Retinal pigment epithelial cell (primary cell): ENCODE measurements around the gene ARL15.
A peak's percentile ranks its signal among the peaks of the same experiment; 100 is the strongest.

Experiments used
- DNase-seq: peaks from one replicate; pipeline ENCODE4 v3.0.0-alpha.2; 2010; ENCODE audit warnings: low read depth
- H3K4me3 ChIP-seq: 2 replicates; pipeline ENCODE4 v1.5.1; 2011; ENCODE audit warnings: mild to moderate bottlenecking, low read length, control low read depth, moderate library complexity
- TF ChIP-seq, protein P1 (sequence below): conservative IDR thresholded peaks from 2 replicates; pipeline ENCODE4 v1.5.1; 2011; ENCODE audit warnings: low read depth, low read length, control low read depth, inconsistent platforms

ARL15 gene

DNA sequence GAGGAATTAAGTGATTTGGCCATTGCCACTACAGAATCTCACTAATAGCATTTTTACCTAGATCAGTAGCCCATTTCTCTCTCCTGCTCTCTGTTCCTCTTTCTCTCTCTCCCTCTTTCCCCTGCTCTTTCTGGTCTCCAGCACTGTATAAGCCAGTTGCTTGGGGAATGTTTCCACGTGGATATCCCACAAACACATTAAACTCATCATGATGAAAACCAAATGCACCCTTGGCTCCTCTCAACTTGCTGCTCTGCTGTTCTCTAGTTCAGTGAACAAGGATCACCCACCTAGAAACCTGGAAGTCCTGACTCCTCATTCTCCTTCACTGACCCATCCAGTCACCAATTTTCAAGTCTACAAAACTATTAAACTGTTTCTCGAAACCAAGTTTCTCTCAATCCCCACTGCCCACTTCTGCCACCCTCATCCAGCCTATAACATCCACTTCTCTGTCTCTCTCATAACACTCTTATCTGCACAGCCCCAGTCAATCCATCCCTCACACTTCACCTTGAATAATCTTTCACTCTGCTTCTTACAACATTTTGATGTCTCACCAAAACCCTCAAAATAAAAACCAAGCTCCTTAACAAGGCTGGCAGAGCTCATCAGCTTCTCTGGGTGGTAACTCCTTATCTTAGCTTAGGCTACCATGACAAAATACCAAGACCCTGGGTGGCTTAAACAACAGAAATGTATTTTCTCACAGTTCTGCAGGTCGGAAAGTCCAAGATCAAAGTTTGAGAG lies 79.3 kb downstream of the ARL15 start:
- no peak for DNase-seq
- TF ChIP-seq, protein P1, sequence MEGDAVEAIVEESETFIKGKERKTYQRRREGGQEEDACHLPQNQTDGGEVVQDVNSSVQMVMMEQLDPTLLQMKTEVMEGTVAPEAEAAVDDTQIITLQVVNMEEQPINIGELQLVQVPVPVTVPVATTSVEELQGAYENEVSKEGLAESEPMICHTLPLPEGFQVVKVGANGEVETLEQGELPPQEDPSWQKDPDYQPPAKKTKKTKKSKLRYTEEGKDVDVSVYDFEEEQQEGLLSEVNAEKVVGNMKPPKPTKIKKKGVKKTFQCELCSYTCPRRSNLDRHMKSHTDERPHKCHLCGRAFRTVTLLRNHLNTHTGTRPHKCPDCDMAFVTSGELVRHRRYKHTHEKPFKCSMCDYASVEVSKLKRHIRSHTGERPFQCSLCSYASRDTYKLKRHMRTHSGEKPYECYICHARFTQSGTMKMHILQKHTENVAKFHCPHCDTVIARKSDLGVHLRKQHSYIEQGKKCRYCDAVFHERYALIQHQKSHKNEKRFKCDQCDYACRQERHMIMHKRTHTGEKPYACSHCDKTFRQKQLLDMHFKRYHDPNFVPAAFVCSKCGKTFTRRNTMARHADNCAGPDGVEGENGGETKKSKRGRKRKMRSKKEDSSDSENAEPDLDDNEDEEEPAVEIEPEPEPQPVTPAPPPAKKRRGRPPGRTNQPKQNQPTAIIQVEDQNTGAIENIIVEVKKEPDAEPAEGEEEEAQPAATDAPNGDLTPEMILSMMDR, result no peak
- no peak overlapping the region for H3K4me3 ChIP-seq

DNA sequence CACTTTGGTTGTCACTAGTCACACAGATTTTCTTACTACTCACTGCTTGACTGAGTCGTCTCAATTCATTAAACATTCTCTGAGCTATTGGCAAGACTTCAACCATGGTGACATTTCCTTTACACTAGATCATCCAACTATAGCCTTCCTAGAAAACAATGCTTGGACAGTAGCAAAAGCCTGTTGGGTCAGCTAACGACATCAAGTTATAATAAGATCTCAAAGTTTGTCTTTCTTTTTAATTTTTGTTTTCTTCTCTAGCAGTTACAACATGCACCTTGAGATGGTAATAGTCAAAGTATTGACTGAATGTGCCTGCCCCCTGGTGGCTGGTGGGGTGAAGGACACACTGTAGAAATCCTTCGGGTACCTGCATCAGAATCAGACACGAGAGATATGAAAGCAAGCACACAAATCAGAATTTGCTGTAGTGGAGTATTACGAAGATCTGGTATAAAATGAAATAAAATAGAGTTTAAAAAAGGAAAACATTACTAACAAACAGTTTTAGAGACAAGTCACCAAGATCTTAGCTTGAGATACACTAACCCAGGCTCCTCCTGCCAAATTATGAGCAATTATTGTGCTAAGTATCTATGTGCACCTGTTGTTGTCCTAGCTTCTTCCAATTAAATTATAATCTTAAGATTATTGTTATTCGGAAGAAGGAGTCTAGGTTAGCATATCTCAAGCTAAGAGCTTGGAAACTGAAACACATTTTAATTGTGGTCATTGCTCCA lies 81.2 kb downstream of the ARL15 start:
- TF ChIP-seq, protein P1, result peak; percentile 95
- DNase-seq, result peak; percentile 8
- H3K4me3 ChIP-seq, result no peak overlapping the region

DNA sequence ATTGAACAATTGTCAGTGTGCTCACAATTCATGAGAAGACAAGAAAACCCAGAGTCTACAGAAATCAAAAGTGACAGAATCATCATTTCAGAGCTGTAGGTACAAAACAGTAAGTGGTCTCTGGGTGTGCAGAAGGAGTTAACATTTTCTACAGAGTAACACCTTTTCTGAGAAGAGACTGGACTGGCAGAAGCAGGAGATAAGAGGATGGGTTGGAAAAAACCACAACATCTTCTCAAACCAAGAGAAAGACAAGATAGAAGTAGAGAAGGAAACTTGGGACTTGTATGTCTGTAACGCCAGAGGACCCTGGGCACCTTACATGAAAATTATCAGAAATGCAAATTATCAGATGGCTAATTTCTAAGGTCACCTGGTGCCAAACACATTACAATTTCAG lies 82.6 kb downstream of the ARL15 start:
- TF ChIP-seq, protein P1, result no peak
- DNase-seq, result no peak
- H3K4me3 ChIP-seq, result no peak overlapping the region

DNA sequence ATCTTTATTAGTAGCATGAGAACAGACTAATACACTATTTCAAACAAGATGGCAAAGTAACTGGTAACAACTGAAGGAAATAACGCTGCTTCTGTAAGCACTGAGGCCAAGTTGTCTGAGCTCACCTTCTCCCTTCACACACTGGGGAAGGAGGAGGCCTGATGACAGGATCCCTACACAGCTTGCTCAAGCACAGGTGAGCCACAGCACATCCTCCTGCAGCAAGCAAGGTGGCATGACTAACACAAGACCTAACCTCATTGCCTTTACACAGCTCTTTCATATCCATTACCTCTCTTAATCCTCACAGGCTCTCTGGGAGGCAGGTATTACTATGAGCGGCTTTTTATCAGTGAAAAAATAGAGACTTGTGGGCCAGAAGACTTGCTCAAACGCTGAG lies 83.3 kb downstream of the ARL15 start:
- TF ChIP-seq, protein P1, result no peak
- H3K4me3 ChIP-seq, result no peak overlapping the region
- DNase-seq, result no peak

DNA sequence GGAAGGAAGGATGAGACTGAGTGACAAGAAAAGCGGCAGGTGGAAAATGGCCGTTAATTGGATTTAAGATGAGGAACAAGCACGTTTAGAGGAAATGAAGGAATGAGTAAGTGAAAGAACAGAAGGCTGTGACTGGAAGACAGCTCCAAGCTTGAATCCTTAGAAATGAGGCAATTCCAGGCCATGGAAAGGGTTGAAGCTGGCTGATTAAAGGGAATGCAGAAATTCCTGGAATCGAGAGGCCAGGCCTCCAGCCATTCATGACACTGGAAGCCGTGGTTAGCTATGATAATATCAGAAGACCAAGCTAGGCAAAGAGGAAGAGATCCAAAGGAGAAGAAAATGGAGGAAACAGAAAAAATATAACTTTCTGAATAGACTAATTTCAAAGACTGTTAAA lies 84.2 kb downstream of the ARL15 start:
- no peak for DNase-seq
- TF ChIP-seq, protein P1, result no peak
- no peak overlapping the region for H3K4me3 ChIP-seq

DNA sequence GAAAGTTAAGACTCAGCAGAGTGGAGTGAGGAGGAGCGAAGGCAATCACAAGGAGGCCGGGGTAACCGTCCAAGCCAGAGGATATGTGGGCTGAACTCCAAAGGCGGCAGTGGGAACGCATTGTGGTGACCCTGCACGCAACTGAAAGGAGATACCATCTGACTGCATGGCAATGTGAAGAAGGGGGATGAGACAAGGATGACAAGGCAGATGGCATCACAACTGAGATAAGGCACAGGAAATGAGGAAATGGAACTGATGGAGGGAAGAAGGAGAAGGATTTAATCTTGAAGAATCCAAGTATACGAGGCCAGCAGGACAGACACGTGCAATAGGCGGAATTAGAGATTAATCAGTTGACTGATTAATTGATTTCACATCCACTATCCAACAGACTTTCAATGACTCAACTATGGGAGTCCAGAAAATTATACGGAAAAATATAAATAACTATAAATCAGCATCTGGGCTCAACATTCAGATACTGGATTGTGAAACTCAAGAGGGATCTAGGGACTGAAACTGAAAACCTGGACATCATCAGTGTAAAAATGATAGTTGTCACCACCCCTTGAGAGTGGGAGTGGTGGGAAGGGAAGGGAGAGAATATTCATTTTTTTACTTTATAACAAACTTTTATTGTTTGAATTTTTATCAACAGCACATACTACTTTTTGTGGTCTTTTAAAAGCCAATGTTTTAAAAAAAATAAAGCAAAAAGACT lies 86.1 kb downstream of the ARL15 start:
- no peak overlapping the region for H3K4me3 ChIP-seq
- TF ChIP-seq, protein P1, result no peak
- DNase-seq, result no peak
